ENCODE results near the gene ZNF143. TPM values are rescaled to one million over a fixed set of nuclear protein-coding genes. Genes with fewer than 3 reads are reported as not detected.

Gene ZNF143
- total and polyA plus RNA-seq, 10 of the 15 experiments (the other 5 are each of a cell fraction or from before 2014, with no cell fraction given) = 13.6 to 48.7 (median 19.4) TPM

- ATAC-seq = no peak
- POLR2A ChIA-PET = interaction anchor here (1.3 kb wide), 1 partner anchor 23 kb away, joined by 3 read pairs; no protein-coding TSS in a partner anchor
- WGBS (ENCODE audit: insufficient coverage, insufficient replicate concordance, low lambda C conversion rate, missing lambda C conversion rate) = 93% methylated on average over 2 of the region's 2 CpGs
- Histone ChIP-seq H3K4me1 (ENCODE audit: control insufficient read depth, insufficient read depth, low read length) (peaks cover 15% of the 10 kb centered on the region), H3K79me2 (ENCODE audit: control insufficient read depth, insufficient read depth, low read length) (no peaks in the 10 kb centered on the region), H3K4me3 (no peak overlapping the region), H4K20me1 (ENCODE audit: control insufficient read depth, insufficient read depth) (no peaks in the 10 kb centered on the region), H3K9me3 (replicated peaks; ENCODE audit: control insufficient read depth, insufficient read depth, low read length) (peaks cover 2% of the 10 kb centered on the region), H2AFZ (ENCODE audit: control insufficient read depth, low read depth, low read length) (no peak overlapping the region), H3K9ac (ENCODE audit: control insufficient read depth, insufficient read depth, low read length) (no peak overlapping the region), H3K27me3 (replicated peaks in 1 of 2; ENCODE audit: control insufficient read depth in 2 of 2, insufficient read depth in 2 of 2, low read length in 1 of 2) (no peaks in the 10 kb centered on the region), H3K36me3 (ENCODE audit: control insufficient read depth in 2 of 2, insufficient read depth in 2 of 2, low read length in 1 of 2) (no peaks in the 10 kb centered on the region), H3K27ac (ENCODE audit: control insufficient read depth, insufficient read depth) (no peak overlapping the region), H3K4me2 (ENCODE audit: control insufficient read depth, insufficient read depth) (no peak overlapping the region)
- no TSS peak for BruUV-seq (replicated peaks)
- SMC1A ChIA-PET (ENCODE audit: uncharacterized antibody, unreplicated experiment) = interaction anchor here (0.6 to 1.0 kb wide), 2 partner anchors 15 to 26 kb away, joined by 3 to 4 read pairs; no protein-coding TSS in a partner anchor
- CTCF ChIA-PET = interaction anchor here (0.9 kb wide), 2 partner anchors 26 to 40 kb away, joined by 4 read pairs; no protein-coding TSS in a partner anchor
- in situ Hi-C loops (cut with MboI) (no loop called here), intact Hi-C loops (cut with micrococcal nuclease; ENCODE audit: unreplicated experiment) (no loop called here)
- TF ChIP-seq PAX8 (IDR thresholded peaks at IDR 0.05) (no peak), CBFB (IDR thresholded peaks at IDR 0.05; ENCODE audit: low read depth) (no peak), FOXM1 (IDR thresholded peaks at IDR 0.05; ENCODE audit: low read depth, low read length) (no peak)
- RAD21 ChIA-PET (ENCODE audit: unreplicated experiment) = interaction anchor here (0.9 kb wide), 1 partner anchor 26 kb away, joined by 3 read pairs; no protein-coding TSS in a partner anchor
- FAIRE-seq = no peak
- DNase-seq (ENCODE audit: low read depth, low spot score) = no peak
Measured at GRCh38 chr11:9561279-9561982, 100.6 kb downstream of the ZNF143 start.

GRCh38 chr11:9562716-9563115 is 101.9 kb downstream of the ZNF143 start:
- H3K27ac ChIP-seq (ENCODE audit: control insufficient read depth, insufficient read depth) = no peak overlapping the region
- ChIA-PET RAD21 (ENCODE audit: unreplicated experiment) (no interaction called here), CTCF (interaction anchor here (0.8 to 1.2 kb wide), 2 partner anchors 24 to 26 kb away, joined by 3 read pairs; no protein-coding TSS in a partner anchor), SMC1A (ENCODE audit: uncharacterized antibody, unreplicated experiment) (interaction anchor here (0.8 to 1.3 kb wide), 3 partner anchors 13 to 200 kb away, joined by 3 to 4 read pairs (median 4); no protein-coding TSS in a partner anchor), POLR2A (no interaction called here)
- BruUV-seq (replicated peaks) = no TSS peak
- no peak for TF ChIP-seq RFX5 (IDR thresholded peaks at IDR 0.05; ENCODE audit: low read depth, low read length)
- no peak for TF ChIP-seq TCF3 (IDR thresholded peaks at IDR 0.05; ENCODE audit: borderline replicate concordance, insufficient read depth, low read depth, low read length)
- TF ChIP-seq ZNF622 (IDR thresholded peaks at IDR 0.05) = no peak
- no peak for TF ChIP-seq MYB (IDR thresholded peaks at IDR 0.05; ENCODE audit: borderline replicate concordance, low read depth, low read length)
- no peak for TF ChIP-seq SUZ12 (IDR thresholded peaks at IDR 0.05; ENCODE audit: unreplicated experiment)
- TF ChIP-seq EGR1 (IDR thresholded peaks at IDR 0.05; ENCODE audit: borderline replicate concordance in 1 of 2, low read depth in 2 of 2, low read length in 2 of 2) = no peak
- TF ChIP-seq SP1 (IDR thresholded peaks at IDR 0.05; ENCODE audit: low read depth, low read length) = no peak
- TF ChIP-seq SIX5 (IDR thresholded peaks at IDR 0.05; ENCODE audit: low read depth, low read length, severe bottlenecking) = no peak
- TF ChIP-seq NKRF (conservative IDR thresholded peaks at IDR 0.05) = no peak
- no peak for TF ChIP-seq KDM1A (IDR thresholded peaks at IDR 0.05; ENCODE audit: borderline replicate concordance)
- no peak overlapping the region for H2AFZ ChIP-seq (ENCODE audit: control insufficient read depth, low read depth, low read length)
- peaks cover 15% of the 10 kb centered on the region for H3K4me1 ChIP-seq (ENCODE audit: control insufficient read depth, insufficient read depth, low read length)
- no peak overlapping the region for H3K4me3 ChIP-seq
- no peak for FAIRE-seq
- H3K36me3 ChIP-seq (ENCODE audit: control insufficient read depth in 2 of 2, insufficient read depth in 2 of 2, low read length in 1 of 2) = no peaks in the 10 kb centered on the region
- no peaks in the 10 kb centered on the region for H3K79me2 ChIP-seq (ENCODE audit: control insufficient read depth, insufficient read depth, low read length)
- no peaks in the 10 kb centered on the region for H3K27me3 ChIP-seq (replicated peaks in 1 of 2; ENCODE audit: control insufficient read depth in 2 of 2, insufficient read depth in 2 of 2, low read length in 1 of 2)
- intact Hi-C loops (cut with micrococcal nuclease; ENCODE audit: unreplicated experiment) (no loop called here), in situ Hi-C loops (cut with MboI) (no loop called here)
- DNase-seq (ENCODE audit: low read depth, low spot score) = no peak
- no peak overlapping the region for H3K4me2 ChIP-seq (ENCODE audit: control insufficient read depth, insufficient read depth)
- H3K9ac ChIP-seq (ENCODE audit: control insufficient read depth, insufficient read depth, low read length) = no peak overlapping the region
- H4K20me1 ChIP-seq (ENCODE audit: control insufficient read depth, insufficient read depth) = no peaks in the 10 kb centered on the region
- peak; percentile 54 for ATAC-seq
- peaks cover 2% of the 10 kb centered on the region for H3K9me3 ChIP-seq (replicated peaks; ENCODE audit: control insufficient read depth, insufficient read depth, low read length)
